Loucy (cell line): ENCODE data around the gene POMT1.

Experiments
- EZH2phosphoT487 ChIP-seq: fragments of 200-600 bp; IDR thresholded peaks from 2 replicates; pipeline ENCODE4 v1.6.1; 2018; ENCODE audit warnings: antibody characterized with exemption, mild to moderate bottlenecking, moderate library complexity, borderline replicate concordance
- TF ChIP-seq, protein P1 (sequence below): fragments of 200-600 bp; sonication (generic); conservative IDR thresholded peaks from 2 replicates; pipeline ENCODE4 v1.5.1; 2014; ENCODE audit warnings: mild to moderate bottlenecking, antibody characterized with exemption, low read length

DNA sequence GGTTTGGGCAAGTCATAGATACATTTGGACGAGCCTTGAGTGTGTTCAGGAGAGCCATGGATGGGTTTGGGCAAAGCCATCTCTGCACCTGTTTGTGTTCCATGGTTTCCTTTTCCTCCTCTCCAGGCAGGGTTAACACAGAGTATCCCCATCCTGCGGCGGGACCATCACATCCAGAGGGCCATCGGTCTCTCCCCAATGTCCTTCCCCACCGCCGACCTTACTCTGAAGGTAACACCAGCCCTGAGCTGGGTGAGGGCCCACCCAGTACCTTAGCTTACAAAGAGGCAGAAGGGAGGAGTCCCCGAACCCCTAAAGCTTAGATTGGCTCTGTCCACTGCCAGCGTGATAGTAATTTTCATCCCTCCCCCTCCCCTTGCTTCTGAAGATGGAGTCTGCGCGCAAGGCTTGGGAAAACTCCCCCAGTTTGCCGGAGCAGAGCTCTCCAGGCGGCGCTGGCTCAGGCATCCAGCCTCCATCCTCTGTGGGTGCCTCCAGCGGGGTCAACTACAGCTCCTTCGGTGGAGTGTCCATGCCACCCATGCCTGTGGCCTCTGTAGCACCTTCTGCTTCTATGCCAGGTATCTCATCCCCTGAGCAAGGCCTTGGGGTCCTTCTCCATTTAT, 18.0 kb upstream of the POMT1 start:
- TF ChIP-seq, protein P1, sequence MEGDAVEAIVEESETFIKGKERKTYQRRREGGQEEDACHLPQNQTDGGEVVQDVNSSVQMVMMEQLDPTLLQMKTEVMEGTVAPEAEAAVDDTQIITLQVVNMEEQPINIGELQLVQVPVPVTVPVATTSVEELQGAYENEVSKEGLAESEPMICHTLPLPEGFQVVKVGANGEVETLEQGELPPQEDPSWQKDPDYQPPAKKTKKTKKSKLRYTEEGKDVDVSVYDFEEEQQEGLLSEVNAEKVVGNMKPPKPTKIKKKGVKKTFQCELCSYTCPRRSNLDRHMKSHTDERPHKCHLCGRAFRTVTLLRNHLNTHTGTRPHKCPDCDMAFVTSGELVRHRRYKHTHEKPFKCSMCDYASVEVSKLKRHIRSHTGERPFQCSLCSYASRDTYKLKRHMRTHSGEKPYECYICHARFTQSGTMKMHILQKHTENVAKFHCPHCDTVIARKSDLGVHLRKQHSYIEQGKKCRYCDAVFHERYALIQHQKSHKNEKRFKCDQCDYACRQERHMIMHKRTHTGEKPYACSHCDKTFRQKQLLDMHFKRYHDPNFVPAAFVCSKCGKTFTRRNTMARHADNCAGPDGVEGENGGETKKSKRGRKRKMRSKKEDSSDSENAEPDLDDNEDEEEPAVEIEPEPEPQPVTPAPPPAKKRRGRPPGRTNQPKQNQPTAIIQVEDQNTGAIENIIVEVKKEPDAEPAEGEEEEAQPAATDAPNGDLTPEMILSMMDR = no peak
- TF ChIP-seq EZH2phosphoT487 = no peak
